GM23338 (cell line): ENCODE results near the gene CLSTN2.

Source experiments
- CTCF ChIP-seq, 2 experiments: fragments of 200-600 bp in 1 of 2; sonication (generic) in 1 of 2; conservative IDR thresholded peaks; 2 replicates each; pipeline versions ENCODE4 v1.5.1 to v1.6.1; 2016 to 2017; ENCODE audit warnings: antibody characterized with exemption in 2 of 2, low read depth in 2 of 2, mild to moderate bottlenecking in 2 of 2, moderate library complexity in 1 of 2
- EZH2 ChIP-seq: fragments of 200-600 bp; sonication (generic); IDR thresholded peaks from one replicate; pipeline ENCODE4 v1.8.0; 2017; ENCODE audit warnings: antibody characterized with exemption, mild to moderate bottlenecking, low read depth; ENCODE audit not compliant: unreplicated experiment
- JUNB ChIP-seq: IDR thresholded peaks from one replicate; pipeline ENCODE4 v1.6.1; 2016; ENCODE audit warnings: antibody characterized with exemption; ENCODE audit not compliant: unreplicated experiment
- POLR2AphosphoS5 ChIP-seq: IDR thresholded peaks from 2 replicates; pipeline ENCODE4 v1.6.1; 2016; ENCODE audit warnings: antibody characterized with exemption, low read depth
- REST ChIP-seq: IDR thresholded peaks from one replicate; pipeline ENCODE4 v1.6.1; 2018; ENCODE audit warnings: antibody characterized with exemption; ENCODE audit not compliant: unreplicated experiment

- TF ChIP-seq EZH2: no peak
- peak in 1 of 2 experiments; percentile 13; a peak in 1 of 4 replicates for TF ChIP-seq CTCF (conservative IDR thresholded peaks at IDR 0.05; ENCODE audit: low read depth in 2 of 2)
- no peak for TF ChIP-seq POLR2AphosphoS5
- TF ChIP-seq JUNB: no peak
- no peak for TF ChIP-seq REST
Measured at GRCh38 chr3:140268103-140268502, 333.1 kb downstream of the CLSTN2 start.
